ENCODE results near the gene CST7. TPM values are rescaled to one million over a fixed set of nuclear protein-coding genes. Genes with fewer than 3 reads are reported as not detected.
"Not testable (repeated sequence)": the region's sequence is repeated elsewhere in the genome, so short reads cannot be mapped to it uniquely, and the experiment has no call there.

The CST7 gene
- total and polyA plus RNA-seq, 2 experiments from 2014 or later, result not detected

- not testable (repeated sequence) for H3K4me3 ChIP-seq
- H2AFZ ChIP-seq, result peak overlapping the region; percentile 38; the same call in 1 of the 2 replicates
Observed at GRCh38 chr20:24929867-24930723, 19.0 kb upstream of the CST7 start.

DNA sequence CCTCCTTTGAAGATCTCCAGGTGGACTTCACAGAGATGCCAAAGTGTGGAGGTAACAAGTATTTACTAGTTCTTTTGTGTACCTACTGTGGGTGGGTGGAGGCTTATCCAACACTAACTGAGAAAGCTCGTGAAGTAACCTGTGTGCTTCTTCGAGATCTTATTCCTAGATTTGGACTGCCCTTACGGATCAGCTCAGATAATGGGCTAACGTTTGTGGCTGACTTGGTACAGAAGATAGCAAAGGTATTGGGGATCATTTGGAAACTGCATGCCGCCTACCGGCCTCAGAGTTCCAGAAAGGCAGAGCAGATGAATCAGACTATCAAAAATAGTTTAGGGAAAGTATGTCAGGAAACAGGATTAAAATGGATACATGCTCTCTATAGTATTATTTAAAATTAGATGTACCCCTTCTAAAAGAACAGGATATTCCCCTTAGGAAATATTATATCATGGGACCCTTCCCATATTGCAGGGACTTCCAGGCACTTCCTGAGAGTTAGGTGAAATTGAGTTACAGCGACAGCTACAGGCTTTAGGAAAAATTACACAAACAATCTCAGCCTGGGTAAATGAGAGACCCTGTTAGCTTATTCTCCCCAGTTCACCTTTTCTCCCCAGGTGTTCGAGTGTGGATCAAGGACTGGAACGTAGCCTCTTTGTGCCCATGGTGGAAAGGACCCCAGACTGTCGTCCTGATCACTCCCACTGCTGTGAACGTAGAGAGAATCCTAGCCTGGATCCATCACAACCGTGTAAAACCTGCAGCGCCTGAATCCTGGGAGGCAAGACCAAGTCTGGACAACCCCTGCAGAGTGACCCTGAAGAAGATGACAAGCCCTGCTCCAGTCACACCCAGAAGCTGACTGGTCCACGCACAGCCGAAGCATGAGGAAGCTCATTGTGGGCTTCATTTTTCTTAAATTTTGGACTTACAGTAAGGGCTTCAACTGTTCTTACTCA, 18.1 kb upstream of the CST7 start:
- H3K27me3 ChIP-seq (ENCODE audit: insufficient read depth); ATAC-seq; H3K36me3 ChIP-seq (ENCODE audit: insufficient read depth); H3K4me3 ChIP-seq; H3K9me3 Mint-ChIP-seq; H3K27me3 Mint-ChIP-seq (ENCODE audit: insufficient read depth, low read depth, poor library complexity); H3K4me1 ChIP-seq (ENCODE audit: insufficient read depth); H3K36me3 Mint-ChIP-seq (ENCODE audit: low read depth); H4K20me1 ChIP-seq (replicated peaks; ENCODE audit: insufficient read depth); H3F3A ChIP-seq (replicated peaks; ENCODE audit: low read depth); H3K9me2 ChIP-seq (ENCODE audit: insufficient read depth); H3K27ac ChIP-seq (ENCODE audit: low read depth); H3K4me3 Mint-ChIP-seq; H3K79me2 ChIP-seq (replicated peaks; ENCODE audit: insufficient read depth): not testable (repeated sequence)
- peak overlapping the region; percentile 38; the same call in 1 of the 2 replicates for H2AFZ ChIP-seq
- Mint-ChIP-seq H3K27ac (peak overlapping the region; percentile 90), H3K4me1 (peaks cover 13% of the 10 kb centered on the region; the same call in 2 of the 3 replicates)
- H3K4me2 ChIP-seq, result peak overlapping the region; percentile 43; the same call in 1 of the 2 replicates
- TF ChIP-seq, protein P1, sequence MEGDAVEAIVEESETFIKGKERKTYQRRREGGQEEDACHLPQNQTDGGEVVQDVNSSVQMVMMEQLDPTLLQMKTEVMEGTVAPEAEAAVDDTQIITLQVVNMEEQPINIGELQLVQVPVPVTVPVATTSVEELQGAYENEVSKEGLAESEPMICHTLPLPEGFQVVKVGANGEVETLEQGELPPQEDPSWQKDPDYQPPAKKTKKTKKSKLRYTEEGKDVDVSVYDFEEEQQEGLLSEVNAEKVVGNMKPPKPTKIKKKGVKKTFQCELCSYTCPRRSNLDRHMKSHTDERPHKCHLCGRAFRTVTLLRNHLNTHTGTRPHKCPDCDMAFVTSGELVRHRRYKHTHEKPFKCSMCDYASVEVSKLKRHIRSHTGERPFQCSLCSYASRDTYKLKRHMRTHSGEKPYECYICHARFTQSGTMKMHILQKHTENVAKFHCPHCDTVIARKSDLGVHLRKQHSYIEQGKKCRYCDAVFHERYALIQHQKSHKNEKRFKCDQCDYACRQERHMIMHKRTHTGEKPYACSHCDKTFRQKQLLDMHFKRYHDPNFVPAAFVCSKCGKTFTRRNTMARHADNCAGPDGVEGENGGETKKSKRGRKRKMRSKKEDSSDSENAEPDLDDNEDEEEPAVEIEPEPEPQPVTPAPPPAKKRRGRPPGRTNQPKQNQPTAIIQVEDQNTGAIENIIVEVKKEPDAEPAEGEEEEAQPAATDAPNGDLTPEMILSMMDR (conservative IDR thresholded peaks at IDR 0.05; ENCODE audit: low read depth in 2 of 2), result peak; percentile 49 to 50
- peak; percentile 10 for DNase-seq (ENCODE audit: low spot score)

More at GRCh38 chr20:24929867-24930723, 19.0 kb upstream of the CST7 start:
- not testable (repeated sequence) for H3K27ac ChIP-seq (ENCODE audit: low read depth); H3K9me3 Mint-ChIP-seq; H4K20me1 ChIP-seq (replicated peaks; ENCODE audit: insufficient read depth); H3K9me2 ChIP-seq (ENCODE audit: insufficient read depth); H3F3A ChIP-seq (replicated peaks; ENCODE audit: low read depth); H3K4me1 ChIP-seq (ENCODE audit: insufficient read depth); H3K4me3 Mint-ChIP-seq; H3K27me3 ChIP-seq (ENCODE audit: insufficient read depth); H3K36me3 ChIP-seq (ENCODE audit: insufficient read depth); H3K36me3 Mint-ChIP-seq (ENCODE audit: low read depth); H3K79me2 ChIP-seq (replicated peaks; ENCODE audit: insufficient read depth); H3K27me3 Mint-ChIP-seq (ENCODE audit: insufficient read depth, low read depth, poor library complexity)
- Mint-ChIP-seq H3K4me1 (peaks cover 13% of the 10 kb centered on the region; the same call in 2 of the 3 replicates), H3K27ac (peak overlapping the region; percentile 90)
- DNase-seq (ENCODE audit: low spot score), result peak; percentile 29
- peak overlapping the region; percentile 43; the same call in 1 of the 2 replicates for H3K4me2 ChIP-seq
- peak; percentile 32; the same call in 1 of the 3 replicates for ATAC-seq

DNA sequence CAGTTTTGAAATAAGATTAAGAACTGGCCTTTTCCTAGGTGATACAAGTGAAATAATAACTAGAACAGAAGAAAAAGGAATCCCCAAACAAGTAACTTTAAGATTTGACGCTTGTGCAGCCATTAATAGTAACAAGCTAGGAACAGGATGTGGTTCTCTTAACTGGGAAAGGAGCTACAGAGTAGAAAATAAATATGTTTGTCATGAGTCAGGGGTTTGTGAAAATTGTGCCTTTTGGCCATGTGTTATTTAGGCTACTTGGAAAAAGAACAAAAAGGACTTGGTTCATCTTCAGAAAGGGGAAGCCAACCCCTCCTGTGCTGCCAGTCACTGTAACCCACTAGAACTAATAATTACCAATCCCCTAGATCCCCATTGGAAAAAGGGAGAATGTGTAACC, 17.2 kb upstream of the CST7 start:
- H3K36me3 ChIP-seq (ENCODE audit: insufficient read depth); H2AFZ ChIP-seq; H3K4me2 ChIP-seq; ATAC-seq; H3K79me2 ChIP-seq (replicated peaks; ENCODE audit: insufficient read depth); H3F3A ChIP-seq (replicated peaks; ENCODE audit: low read depth); H3K27ac ChIP-seq (ENCODE audit: low read depth); H3K4me3 ChIP-seq; H4K20me1 ChIP-seq (replicated peaks; ENCODE audit: insufficient read depth); DNase-seq (ENCODE audit: low spot score); H3K27me3 ChIP-seq (ENCODE audit: insufficient read depth); H3K4me3 Mint-ChIP-seq; H3K27me3 Mint-ChIP-seq (ENCODE audit: insufficient read depth, low read depth, poor library complexity); H3K27ac Mint-ChIP-seq; H3K4me1 ChIP-seq (ENCODE audit: insufficient read depth); H3K9me2 ChIP-seq (ENCODE audit: insufficient read depth); H3K36me3 Mint-ChIP-seq (ENCODE audit: low read depth): not testable (repeated sequence)
- H3K4me1 Mint-ChIP-seq, result peaks cover 13% of the 10 kb centered on the region; the same call in 2 of the 3 replicates
- H3K9me3 Mint-ChIP-seq, result peaks cover 12% of the 10 kb centered on the region
